H1 (cell line): ENCODE results near the gene BTBD7.
A peak's percentile ranks its signal among the peaks of the same experiment; 100 is the strongest.

Source experiments
- ASH2L ChIP-seq: fragments of 200-600, 300-600 bp; sonication (generic); IDR thresholded peaks from one replicate; pipeline ENCODE4 v1.7.1; 2017; ENCODE audit warnings: low read length
- CBX5 ChIP-seq: fragments of 300-800, 300-1000 bp; sonication (generic); IDR thresholded peaks from 2 replicates; pipeline ENCODE4 v1.7.1; 2016; ENCODE audit warnings: antibody characterized with exemption, low read length, low read depth
- CTCF ChIP-seq, 3 experiments: IDR thresholded peaks; 1 replicate in 2 of 3; 2 replicates in 1 of 3; pipeline versions ENCODE4 v1.5.1 to v1.6.1; 2011; ENCODE audit warnings: low read length in 3 of 3, mild to moderate bottlenecking in 3 of 3, inconsistent platforms in 2 of 3, low read depth in 1 of 3, moderate library complexity in 1 of 3; ENCODE audit not compliant: insufficient read depth in 1 of 3; ENCODE audit errors: control extremely low read depth in 1 of 3
- EP300 ChIP-seq, 2 experiments: IDR thresholded peaks; 1 replicate in 1 of 2; 2 replicates in 1 of 2; pipeline ENCODE4 v1.6.1; 2011 to 2012; ENCODE audit warnings: low read depth in 2 of 2, low read length in 2 of 2, mild to moderate bottlenecking in 2 of 2, borderline replicate concordance in 1 of 2, inconsistent platforms in 1 of 2, moderate library complexity in 1 of 2
- EZH2 ChIP-seq: fragments of 200-600 bp; sonication (generic); IDR thresholded peaks from 2 replicates; pipeline ENCODE4 v1.7.1; 2012; ENCODE audit warnings: low read depth, mild to moderate bottlenecking, moderate library complexity, low read length, inconsistent platforms; ENCODE audit not compliant: severe bottlenecking
- HDAC2 ChIP-seq, 2 experiments: fragments of 300-600 bp in 1 of 2; sonication (generic) in 1 of 2; IDR thresholded peaks; 2 replicates each; pipeline ENCODE4 v1.6.1; 2011 to 2012; ENCODE audit warnings: low read depth in 2 of 2, low read length in 2 of 2, mild to moderate bottlenecking in 2 of 2, moderate library complexity in 2 of 2, borderline replicate concordance in 1 of 2, inconsistent platforms in 1 of 2
- JUND ChIP-seq: IDR thresholded peaks from 2 replicates; pipeline ENCODE4 v1.6.1; 2011; ENCODE audit warnings: mild to moderate bottlenecking, improper control_type of control experiment, low read length
- KDM1A ChIP-seq: fragments of 200-600, 300-600 bp; sonication (generic); IDR thresholded peaks from 2 replicates; pipeline ENCODE4 v1.7.1; 2016; ENCODE audit warnings: mild to moderate bottlenecking, low read length, borderline replicate concordance
- POLR2A ChIP-seq, 2 experiments: IDR thresholded peaks; 1 replicate in 1 of 2; 2 replicates in 1 of 2; pipeline ENCODE4 v1.6.1; 2011; ENCODE audit warnings: low read depth in 2 of 2, low read length in 2 of 2, mild to moderate bottlenecking in 2 of 2; ENCODE audit errors: control extremely low read depth in 1 of 2
- SP1 ChIP-seq: IDR thresholded peaks from 2 replicates; pipeline ENCODE4 v1.6.1; 2011; ENCODE audit warnings: low read depth, low read length
- SRF ChIP-seq: IDR thresholded peaks from 2 replicates; pipeline ENCODE4 v1.6.1; 2011; ENCODE audit warnings: mild to moderate bottlenecking, low read depth, low read length, moderate library complexity
- TAF1 ChIP-seq: IDR thresholded peaks from 2 replicates; pipeline ENCODE4 v1.6.1; 2011; ENCODE audit warnings: mild to moderate bottlenecking, low read depth, low read length

- TF ChIP-seq TAF1 (0 out of 2 replicates have a peak, but pooled peaks have one; percentile 47), CTCF (IDR thresholded peaks at IDR 0.05; ENCODE audit: control extremely low read depth in 1 of 3, insufficient read depth in 1 of 3, low read depth in 1 of 3, low read length in 3 of 3) (no peak), HDAC2 (IDR thresholded peaks at IDR 0.05; ENCODE audit: borderline replicate concordance in 1 of 2, low read depth in 2 of 2, low read length in 2 of 2) (no peak), EP300 (IDR thresholded peaks at IDR 0.05; ENCODE audit: borderline replicate concordance in 1 of 2, low read depth in 2 of 2, low read length in 2 of 2) (no peak), EZH2 (no peak), KDM1A (no peak), SRF (no peak), ASH2L (peak; percentile 60), POLR2A (IDR thresholded peaks at IDR 0.05; ENCODE audit: control extremely low read depth in 1 of 2, low read depth in 2 of 2, low read length in 2 of 2) (no peak), JUND (no peak), CBX5 (no peak), SP1 (peak; percentile 79)
These were observed 11.0 kb upstream of the BTBD7 start for GRCh38 chr14:93343797-93344196.
